SHP77 (cell line): ENCODE measurements around the gene TMIE.
"Not testable (repeated sequence)": the region's sequence is repeated elsewhere in the genome, so short reads cannot be mapped to it uniquely, and the experiment has no call there.

ENCODE experiments used
- DNase-seq, 2 experiments: peaks; one replicate each; lab custom pipeline; 2025; lab: John Stamatoyannopoulos, UW

The TMIE gene

DNA sequence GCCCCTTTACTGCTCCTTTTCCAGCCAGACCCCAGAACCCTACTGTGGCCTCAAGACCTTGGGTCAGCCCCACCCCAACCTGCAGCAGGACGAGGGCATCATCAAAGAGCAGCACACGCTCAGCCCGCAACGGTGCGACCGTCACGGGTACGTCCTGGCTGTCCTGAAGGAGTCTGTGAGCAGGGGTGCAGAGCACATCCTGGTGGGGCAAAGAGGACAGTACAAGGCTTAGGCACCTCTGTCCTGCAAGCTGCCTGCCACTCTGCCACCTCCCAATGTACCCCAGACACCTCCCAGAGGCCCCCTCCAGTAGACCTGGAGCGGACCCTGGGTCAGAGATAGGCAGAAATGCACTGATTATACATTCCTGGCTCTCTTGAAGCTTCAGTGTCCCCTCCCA is 15.7 kb upstream of the TMIE start:
- DNase-seq = no peak

DNA sequence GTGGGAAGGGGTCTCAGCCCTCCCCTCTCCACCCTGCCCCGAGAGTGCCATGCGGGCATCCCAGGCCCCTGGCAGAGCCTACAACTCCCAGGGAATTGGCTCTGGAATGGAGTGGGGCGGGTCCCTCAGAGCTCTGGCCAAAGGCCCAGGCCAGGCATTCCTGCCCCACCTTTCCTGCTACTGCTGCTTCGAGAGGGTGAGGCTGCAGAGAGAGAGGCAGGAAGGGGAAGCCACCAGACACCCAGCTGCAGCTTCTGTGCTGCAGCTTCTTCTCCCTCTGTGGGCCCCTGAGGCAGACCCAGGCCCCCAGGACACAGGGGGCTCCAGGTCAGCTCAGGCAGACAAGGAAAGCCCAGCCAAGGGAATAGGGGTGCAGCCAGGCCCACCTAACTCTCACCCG is 10.4 kb upstream of the TMIE start:
- DNase-seq = no peak

DNA sequence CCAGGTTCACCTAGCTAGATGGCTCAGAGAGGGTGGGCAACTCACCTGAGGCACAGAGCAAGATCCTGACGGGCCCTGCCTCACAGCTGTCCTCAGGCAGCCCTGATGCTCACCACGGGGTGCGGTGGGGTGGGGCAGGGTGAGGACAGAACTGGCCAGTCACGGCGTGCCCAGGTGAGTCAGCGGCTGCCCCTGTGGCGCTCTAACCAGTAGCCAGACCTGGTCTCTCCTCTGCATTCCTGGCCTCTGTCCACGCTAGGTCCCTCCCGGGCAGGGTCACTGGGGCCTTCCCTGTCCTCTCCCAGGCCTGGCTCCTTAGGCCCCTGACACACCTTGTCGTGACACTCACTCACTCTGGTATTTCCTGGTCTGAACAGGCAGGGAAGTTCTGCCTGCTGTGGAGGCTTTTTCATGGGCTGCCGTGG is 8.6 kb upstream of the TMIE start:
- no peak for DNase-seq

DNA sequence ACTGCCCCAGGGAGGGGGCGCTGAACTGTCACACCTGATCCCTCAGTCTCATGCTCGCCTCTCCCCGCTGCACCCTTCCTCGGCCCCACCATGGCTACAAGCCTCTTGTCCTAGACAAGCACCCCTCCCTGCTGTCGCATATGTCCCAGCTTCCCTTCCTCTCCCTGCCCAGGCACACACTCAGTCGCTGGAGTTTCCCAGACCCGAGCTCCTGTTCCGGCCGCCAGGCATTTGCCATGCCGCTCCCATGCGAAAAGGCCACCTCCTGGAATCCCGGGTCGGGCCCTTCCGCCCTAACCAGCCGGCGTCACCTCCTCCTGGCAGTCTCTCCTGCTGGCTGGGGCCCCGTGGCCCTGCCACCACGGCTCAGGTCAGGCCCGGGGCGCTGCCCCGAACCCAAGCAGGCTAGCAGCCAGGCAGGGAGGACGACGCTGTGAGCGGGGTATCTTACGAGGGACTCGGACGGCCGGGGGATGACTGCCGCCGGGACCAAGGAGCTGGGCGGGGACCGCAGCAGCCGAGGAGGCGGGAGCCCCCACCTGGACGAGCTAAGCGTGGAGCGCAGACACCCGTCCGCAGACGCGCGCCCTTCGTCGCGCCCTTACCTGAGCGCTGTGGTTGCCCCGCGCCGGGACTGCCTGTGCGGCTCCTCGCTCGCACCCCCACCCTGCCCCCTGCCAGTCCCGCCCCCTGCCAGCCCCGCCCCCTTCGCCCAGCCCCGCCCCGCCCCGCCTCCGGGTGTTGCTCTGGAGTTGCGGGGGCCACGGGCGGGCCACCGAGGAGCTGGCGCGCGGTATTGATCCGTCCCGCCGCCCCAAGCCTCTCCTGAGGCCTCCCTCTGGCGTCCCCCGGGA is 7.9 kb upstream of the TMIE start, which contains the start of gene ALS2CL:
ALS2CL (minus strand) TSS at position 642 of the 854 bp plus-strand sequence. CDS start 4,239 bp downstream, outside the sequence.
- no peak for DNase-seq

DNA sequence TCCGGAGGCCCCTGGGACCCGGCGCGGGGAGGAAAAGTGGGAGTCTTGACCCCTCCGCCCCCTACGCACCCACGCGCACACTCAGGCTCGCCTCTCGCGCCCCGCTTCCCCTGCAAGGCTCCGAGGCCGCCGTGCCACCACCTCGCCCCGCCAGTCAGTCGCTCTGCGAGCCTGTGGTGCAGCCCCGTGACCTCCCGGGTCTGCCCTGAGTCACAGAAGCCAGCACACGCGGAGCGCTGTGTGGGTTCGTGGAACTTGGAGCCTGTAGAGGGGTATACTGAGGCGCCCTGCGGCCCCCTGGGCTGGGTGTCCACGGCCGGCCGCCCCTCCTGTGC is 7.3 kb upstream of the TMIE start:
- no peak for DNase-seq

DNA sequence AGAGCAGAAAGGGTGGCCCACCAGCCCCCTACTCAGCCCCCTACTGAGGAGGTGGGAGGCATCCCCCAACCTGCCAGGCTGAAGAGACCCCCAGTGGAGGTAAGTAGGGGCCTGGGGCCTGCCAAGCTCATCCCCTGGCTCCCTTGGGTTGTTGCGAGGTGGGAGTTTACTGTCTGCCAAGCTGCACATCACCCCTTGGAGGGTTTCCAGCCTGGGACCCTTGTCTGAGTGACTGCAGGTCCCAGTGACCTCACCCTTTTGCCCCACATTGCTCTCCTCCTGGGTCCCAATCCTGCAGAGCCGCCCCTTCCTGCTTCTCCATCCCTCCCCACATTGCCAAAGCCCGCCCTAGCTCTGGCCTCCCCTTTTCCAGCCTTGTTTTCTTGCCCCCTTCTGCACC is 6.7 kb upstream of the TMIE start:
- DNase-seq = no peak

DNA sequence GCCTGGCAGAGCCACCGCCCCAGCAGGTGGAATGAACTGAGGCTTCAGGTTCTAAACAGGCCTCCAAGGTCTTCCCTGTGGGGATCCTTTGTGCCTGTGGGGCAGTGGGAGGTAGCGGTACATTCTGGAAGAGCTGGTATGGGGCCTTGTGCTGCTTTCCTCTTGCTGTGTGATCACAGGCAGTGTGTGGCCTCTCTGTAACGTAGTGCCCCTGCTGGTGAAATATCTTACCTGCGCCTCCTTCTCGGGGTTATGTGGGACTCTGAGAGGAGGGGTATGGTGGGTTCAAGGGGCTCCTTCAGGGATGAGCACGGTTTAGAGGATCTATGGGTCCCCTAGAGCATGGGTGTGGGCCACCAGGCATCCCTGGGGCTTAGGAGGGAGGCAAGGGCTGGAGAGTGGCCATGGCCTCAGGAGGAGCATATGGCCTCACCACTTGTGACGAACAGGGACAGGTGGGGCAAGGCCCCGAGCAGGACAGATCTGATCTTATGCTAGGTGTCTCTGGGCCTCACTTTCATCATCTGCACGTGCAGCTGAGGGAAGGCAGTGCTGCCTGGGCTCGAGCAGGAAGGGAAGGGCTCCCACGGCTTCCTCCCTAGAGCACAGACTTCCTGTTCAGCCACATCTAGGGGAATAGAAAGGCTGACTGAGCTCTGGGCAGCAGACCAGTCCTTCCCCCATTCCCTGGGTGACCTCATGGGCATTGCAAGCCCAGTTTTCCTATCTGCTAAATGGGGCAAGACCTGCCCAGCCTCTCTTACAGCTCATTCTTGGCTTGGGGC is 5.8 kb upstream of the TMIE start:
- no peak for DNase-seq

DNA sequence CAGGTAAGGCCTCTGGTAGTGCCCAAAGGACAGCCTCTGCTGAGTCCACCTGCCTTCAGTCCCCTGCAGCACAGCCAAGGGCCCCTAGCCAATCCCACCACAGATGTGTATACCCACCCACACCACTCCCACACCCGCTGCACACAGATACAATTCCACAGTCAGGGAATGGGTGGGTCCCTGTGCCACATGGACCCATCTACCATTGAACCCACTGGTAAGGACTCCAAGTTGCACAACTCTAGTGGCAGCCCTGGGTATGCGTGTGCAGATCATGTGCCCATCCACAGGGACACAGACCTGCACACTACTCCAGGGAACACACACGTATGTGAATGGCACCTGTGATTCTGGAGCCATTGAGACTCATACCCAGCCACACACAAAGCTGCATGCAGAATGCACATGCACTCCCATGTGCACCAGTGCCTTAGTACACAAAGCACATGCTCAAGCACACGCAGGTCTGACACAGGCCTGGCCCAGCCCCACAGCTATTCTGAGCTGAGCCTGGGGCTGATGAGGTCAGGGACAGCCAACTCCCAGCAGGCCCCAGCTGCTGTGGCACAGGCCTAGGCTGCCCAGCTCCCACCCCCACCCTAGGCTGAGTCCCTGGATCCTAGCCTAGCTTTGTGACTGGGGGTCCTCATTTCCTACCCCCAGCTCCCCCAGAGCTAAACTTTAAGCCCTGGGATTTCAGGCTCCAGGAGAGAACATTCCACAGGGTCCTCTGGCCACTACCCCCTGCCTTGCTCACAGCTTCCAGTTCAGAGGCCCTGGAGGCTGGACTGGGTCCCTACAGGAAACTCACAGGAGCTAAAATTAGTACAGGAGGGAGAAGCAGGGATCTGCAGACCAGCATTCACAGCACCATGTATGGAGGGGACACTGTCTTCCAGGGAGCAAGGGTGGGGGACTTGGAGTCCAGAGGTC is 5.0 kb upstream of the TMIE start:
- DNase-seq = no peak

DNA sequence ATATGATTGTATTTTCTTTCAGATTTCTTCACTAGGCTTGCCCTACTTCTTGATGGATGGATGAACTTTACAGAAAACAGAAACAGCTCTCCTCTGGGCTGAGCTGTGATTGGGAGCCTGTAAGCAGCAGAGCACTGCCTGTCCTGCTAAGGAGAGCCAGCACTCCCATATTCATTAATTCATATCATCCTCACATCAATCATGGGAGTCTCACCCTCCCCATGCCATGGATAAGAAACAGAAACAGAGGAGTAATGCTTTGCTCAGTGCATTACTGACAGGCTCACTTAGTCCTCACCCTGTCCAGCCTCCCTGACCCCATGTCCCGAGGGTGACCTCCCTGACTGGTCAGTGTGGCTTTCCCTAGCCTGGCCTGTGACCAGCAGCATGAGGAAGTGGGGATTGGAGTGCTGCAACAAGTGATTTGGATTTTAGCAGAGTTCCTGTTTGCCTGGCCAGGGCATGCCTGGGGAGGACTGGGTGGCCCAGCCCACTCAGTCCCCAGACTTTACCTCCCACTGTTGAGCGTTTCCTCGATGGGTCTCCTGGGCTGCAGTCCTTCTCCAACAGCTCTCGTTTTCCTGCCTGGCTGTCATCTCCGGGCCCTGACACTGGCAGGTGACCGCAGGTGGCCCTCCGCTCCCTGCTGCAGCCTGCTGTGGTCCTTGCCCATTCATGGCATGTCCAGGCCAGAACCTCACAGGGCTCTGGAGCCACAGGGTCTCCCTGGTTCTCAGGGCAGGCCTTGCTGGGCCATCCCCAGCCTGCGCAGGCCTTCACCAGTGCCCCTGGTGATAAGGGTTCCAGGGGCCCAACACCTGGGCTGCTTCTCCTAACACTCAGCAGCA is 1.3 kb upstream of the TMIE start:
- no peak for DNase-seq

DNA sequence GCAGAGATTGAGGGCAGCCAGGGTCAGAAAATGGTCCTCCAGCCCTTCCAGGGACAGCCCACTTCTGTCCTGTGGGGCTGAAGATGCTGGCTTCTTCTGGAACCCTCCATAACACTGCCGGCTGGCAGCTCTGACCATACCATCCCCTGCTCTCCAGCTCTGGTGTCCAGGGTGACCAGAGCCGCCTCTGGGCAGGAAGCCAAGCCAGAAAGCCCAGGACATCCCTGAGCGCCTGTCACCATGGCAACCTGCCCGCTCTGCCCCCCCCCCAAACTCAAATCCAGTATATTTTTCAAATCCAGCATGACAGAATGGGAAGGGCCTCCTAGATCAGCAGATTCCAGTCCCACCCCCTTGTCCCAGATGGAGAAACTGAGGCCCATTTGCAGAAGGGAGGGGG is 420 bp upstream of the TMIE start:
- peak in 1 of 2 experiments; percentile 35 for DNase-seq

DNA sequence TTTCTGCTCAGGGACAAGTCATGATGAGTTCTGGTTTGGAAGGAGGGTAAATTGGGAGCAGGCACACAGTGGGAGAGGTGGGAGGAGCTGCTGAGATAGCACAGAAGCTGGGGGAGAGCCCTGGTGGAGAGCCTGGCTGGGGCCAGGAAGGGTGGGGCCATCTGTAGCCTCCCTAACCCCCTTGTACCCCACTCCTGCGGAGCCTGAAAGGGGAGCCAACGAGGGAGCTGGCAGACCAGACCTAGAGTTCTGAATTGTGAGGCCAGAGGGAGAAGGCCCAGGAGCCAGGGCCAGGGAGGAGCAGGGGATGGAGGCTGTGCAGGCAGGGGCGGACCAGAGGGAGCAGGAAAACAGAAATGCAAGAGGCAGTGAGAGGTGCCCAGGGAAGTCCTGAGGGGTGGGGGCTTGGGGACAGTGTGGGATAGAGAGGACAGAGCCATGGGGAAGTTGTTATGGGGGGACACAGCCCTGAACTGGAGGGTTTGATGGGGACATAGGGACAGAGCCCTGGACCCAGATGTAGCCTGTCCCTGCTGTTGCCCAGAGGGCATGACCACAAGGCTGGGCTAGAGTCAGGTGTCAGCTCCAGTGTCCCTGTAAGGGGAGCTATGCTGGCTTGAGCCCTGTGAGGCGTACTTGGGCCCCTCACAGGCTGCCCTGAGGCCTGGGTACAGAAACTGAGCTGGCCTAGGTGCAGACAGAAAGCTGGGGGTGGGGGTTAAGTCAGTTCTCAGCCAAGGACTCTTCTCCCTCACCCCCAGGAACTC is 1.2 kb downstream of the TMIE start:
- DNase-seq = no peak

DNA sequence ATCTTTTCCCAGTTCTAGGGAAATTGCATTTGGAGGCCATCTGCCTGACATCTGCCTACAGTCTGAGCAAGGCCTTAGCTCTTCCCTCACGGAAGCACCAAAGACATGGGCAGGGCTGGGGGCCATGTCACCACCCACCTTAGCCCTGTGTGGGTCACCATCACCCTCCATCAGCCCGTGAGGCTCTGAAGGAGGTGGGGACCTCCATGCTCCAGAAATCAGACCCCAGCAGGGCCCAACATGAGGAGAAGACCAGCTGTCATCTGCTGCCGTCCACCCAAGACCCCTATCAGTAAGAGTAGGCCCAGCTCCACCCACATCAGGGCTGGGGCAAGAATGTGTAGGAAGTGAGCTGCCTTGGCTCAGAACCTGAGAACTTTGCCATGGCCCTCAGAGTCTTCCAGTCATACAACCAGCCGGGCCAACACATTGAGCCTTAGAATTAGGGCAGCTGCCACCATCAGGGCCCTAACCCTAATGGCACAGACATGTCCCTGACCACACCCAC is 1.9 kb downstream of the TMIE start:
- DNase-seq = no peak

DNA sequence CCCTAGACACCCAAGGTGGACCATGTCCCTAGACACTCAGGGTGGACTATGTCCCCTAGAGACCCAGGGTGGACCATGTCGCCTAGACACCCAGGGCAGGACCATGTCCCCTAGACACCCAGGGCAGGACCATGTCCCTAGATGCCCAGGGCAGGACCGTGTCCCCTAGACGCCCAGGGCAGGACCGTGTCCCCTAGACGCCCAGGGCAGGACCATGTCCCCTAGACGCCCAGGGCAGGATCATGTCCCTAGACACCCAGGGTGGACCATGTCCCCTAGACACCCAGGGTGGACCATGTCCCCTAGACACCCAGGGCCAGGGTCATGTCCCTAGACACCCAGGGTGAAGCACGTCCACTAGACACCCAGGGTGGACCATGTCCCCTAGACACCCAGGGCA is 3.2 kb downstream of the TMIE start:
- not testable (repeated sequence) for DNase-seq

DNA sequence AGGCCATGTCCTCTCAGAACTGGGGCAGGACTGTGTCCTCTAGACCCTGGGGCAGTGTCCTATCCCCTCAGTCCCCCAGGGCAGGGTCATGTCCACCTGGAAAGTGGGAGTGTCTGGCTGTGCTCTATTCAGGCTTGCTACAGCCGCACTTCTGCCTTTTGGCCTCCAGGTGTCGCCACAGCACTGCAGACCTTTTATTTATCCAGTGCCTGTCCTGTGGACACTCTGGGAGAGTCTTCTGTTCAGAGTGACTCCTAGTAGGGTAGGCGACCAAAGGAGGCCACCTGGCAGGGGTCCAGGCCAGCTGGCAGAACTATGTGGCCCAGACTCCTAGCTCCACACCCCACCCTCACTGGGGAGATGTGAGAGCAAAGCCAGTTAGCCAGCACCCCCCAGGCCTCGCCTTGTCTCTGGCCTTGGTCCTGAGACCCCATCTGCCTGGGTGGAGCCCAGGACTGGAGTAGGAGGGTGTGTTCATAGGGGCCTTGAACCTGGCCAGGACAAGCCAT is 3.9 kb downstream of the TMIE start:
- peak; percentile 61 to 67 for DNase-seq

DNA sequence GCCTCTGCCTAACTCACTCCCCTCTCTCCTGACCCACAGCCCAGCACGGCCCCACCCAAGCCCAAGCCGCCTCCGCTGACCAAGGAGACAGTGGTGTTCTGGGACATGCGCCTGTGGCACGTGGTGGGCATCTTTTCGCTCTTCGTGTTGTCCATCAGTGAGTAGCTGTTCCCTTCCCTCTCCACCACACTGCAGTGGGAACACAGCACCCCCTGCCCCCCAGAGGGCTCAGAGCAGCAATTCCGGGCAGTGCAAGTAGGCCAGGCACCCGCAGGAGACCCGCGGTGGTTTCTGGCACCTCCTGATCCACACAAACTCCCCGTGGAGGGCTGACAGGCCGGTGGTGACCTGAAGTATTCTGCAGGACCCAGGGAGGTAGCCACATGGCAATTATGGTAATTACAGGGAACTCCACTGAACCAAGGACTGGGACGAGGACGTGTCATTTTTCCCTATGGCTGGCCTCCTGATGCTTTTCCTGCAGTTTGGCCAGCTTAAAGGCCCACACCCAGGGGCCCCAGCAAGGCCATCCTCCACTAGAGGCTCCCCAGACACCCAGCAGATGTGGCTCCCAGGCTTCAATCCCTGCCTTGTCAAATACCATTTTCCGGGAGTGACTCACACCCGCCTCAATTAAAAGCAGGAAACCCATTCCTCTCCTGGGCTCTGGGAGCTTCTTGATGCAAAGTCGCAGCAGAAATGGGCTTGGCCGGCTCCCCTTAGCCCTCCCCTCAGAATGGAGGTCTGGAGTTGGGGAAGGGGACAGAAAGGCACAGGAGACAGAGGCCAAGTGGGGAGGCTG is 4.8 kb downstream of the TMIE start:
- DNase-seq = no peak

DNA sequence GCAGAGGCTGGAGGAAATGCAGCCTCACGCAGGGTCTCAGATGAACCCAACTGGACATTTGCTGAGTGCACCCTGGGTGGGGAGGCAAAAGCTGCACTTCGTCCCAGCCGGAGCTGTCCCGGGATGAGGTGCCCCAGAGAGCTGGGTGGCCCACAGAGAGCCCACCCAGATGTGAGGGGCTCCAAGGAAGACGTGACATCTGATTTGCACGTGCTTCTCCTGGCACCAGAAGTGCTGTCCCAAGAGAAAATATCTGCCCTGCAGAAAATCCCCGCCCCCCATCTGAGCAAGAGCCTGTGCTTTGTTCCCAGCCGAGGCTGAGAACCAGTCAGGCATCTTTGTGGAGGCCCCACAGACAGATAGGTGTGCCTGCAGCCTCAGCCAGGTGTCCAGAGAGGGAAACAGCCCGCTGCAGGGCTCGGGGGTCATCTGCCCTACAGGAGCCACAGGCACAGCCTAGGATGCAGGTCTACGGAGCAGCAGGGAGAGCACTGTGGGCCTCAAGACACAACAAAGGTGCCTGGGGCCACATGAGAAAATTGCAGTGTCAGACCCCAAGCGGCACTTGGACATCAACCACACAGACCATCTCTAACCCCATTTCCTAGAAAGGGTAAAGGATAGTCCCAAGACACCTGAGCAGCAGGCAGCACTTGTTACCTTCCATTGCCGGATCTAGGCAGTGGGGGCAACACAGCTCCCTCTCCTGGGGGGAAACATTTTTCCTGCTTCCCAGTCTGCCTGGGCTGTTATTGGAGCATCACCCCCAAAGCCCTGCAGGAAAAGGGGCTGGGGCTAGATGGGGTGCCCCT is 5.8 kb downstream of the TMIE start:
- no peak for DNase-seq

DNA sequence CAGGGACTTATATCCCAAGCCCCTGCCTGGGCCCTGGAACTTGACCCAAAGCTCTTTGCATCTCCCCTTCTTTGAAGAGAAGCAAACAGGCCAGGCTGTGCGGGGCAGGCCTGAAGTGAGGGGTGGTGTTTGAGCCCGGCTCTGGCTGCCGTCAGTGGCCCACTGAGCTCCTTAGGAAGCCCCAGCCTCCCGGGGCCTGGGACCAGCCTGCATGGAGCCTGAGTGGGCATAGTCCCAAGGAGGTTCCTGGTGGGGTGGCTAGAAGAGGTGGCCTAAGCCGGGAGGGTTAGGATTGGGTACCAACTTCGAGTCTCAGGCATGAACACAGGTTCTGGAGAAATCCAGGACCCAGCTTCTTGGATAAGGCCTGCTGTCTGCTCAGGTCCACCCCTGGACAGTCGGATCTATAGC is 6.4 kb downstream of the TMIE start:
- DNase-seq = no peak

DNA sequence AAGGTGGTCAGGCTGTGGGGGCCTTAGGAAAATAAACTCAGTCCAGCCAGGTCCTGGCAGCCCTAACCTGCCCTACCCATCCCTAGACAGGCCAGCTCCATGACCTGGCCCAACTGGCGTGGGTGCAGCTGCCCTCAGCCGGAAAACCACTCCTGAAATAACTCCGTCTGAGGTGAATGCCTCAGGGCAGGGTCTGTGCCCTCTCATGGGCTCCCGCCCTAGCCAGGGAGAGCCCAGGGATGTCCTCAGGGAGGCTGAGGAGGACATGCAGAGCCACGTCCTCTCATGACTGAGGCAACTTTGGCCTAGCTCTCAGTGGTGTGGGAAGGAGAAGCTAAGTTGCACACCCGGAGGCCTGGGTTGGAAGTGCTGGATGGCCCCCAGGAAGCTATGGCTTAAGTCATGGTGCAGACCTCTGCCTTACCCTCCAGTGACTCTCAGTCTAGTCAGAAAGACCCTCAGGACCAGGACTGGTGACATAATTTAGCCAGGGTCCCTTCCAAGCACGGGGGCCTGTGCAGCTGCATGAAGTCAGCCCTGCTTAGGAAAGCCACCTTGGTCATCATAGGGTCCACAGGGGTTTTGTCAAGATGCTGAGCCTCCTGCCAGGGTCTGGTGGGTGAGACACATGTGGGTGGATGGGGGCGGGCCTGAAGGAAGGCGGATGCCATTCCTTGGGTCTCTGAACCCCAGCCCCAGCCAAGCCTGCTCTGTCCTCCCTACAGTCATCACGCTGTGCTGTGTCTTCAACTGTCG is 7.4 kb downstream of the TMIE start:
- no peak for DNase-seq
